HG02798 (cell line): ENCODE data around the gene PTGDR2.

Source experiments
- ATAC-seq: cut with Tn5 transposase; IDR thresholded peaks from one replicate; pipeline ENCODE4 v1.9.1; 2021; ENCODE audit warnings: mild to moderate bottlenecking; ENCODE audit not compliant: unreplicated experiment, poor library complexity

Gene PTGDR2

DNA sequence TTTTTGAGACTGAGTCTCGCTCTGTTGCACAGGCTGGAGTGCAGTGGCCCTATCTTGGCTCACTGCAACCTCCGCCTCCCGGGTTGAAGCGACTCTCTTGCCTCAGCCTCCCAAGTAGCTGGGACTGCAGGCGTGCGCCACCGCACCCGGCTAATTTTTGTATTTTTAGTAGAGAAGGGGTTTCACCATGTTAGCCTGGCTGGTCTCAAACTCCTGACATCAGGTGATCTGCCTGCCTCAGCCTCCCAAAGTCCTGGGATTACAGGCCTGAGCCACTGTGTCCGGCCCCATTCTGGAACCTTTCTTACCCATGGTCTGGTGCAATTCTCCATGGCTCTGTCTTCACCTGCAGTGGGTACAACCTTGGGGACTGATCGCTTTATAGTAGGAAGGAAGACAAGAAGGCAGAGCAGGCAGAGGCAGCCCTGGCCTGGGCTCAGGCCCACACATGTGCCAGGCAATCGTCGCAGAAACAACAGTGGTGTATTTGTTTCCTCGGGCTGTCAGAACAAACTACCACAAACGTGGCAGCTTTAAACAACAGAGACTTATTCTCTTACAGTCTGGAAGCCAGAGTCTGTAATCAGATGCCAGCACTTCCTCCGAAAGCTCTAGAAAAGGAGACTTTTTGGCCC, 4.0 kb upstream of the PTGDR2 start:
- no peak for ATAC-seq

- ATAC-seq = no peak
These were observed 3.1 kb upstream of the PTGDR2 start for GRCh38 chr11:60858731-60859464.

GRCh38 chr11:60858236-60858635, 2.5 kb upstream of the PTGDR2 start:
- ATAC-seq = no peak

GRCh38 chr11:60857378-60858232, 1.9 kb upstream of the PTGDR2 start:
- ATAC-seq = no peak

GRCh38 chr11:60854847-60855725, 664 bp downstream of the PTGDR2 start:
- no peak for ATAC-seq

DNA sequence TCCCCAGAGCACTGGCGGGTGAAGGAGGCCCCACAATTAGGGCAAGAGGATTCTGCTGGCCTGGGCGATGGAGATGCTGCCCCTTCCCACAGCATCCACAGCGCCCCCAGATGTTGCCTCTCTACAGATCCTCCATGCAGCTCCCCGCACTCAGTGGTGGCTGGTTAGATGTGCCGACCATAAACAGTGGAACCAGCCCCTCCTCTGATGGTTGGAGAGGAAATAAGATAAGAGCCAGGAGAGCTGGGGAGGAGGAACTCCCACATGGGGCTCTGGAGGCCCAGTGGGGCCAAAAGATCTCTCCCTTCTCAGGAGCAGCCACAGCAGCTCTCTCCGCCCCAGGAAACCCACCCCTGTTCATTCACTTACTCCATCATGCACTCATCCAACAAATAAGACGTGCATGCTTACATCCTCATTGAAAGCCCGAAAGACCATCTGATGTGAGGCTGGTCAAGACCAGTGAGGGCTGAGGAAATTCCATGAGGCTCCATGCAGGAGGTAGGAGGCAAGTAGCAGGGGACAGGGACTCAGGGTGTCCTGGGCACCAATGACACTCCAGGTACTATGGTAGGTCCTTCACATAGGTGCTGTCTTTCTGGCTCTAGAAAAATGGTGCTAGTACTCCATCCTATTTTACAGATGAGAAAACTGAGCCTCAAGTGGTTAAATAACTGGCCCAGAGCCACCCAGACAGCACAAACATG, 1.5 kb downstream of the PTGDR2 start:
- no peak for ATAC-seq

GRCh38 chr11:60852982-60853950, 2.5 kb downstream of the PTGDR2 start:
- no peak for ATAC-seq

GRCh38 chr11:60852117-60852981, 3.4 kb downstream of the PTGDR2 start:
- ATAC-seq = no peak

DNA sequence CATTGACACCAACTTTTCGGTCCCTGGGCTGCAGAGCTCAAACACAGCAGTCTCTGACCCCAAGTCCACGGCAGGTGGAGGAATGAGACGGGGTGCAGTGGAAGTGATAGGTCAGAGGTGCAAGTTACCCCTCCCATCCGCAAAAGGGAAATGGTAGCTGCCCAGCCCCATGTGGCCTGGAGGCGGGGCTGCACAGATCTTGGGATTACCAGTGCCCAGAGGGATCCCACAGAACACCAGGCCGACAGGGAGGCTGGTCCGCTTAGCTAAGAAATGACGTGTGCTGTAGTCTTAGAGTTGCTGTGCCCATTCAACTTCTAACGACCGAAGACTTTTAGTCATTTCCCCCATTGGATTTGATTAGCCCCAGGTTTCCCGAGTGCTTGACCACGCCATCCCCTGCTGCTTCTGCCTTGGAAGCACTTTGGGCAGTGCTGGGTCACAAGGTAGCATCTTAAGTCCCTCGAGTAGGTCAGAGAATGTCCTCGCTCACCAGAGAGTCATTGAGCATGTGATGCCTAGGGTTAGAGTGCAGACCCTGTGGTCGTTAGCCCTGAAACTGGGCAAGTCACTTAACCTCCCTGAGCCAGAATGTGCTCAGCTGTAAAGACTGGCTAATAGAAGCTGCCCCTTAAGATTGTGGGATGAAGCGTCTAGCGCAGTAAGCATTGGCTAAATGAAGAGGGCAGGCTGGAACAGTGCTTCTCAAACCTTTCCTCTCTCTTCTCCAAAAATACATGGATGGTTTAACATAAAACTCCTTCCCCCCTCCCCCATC, 4.2 kb downstream of the PTGDR2 start:
- ATAC-seq = no peak

DNA sequence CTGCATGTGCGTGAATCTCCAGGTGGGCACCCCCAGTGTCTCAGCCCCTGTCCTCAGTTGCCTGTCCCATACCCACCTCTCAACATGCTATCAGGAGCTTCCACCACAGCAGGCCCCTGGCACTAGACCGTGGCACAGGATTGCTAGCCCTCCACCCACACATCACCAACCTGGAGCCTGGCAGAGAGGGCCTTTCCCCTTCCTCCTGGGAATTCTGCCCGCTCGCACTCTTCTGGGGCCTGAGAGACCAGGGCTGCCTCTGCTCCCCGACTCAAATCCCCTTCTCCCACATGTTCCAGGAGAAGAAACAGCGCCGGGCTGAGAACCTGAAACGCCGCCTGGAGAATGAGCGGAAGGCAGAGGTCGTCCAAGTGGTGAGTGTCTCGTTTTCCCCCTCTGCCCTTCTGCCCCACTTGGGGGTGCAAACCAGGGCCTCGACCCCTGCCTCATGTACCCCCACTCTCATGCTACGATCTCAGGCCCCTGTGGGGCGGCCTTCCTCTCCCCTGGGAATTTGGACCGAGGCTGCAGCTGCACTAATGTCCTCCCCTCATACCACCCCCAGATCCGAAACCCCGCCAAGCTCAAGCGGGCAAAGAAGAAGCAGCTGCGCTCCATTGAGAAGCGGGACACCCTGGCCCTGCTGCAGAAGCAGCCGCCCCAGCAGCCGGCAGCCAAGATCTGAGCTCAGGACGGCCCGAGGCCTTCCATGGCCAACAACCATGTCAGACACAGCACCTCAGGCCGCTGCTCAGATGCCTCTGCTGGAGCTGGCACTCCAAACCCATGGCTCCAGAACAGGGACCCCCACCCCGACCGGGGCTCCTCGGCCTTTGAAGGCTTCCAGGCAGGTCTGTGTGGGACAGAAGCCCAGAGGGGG, 5.9 kb downstream of the PTGDR2 start:
- ATAC-seq = no peak

DNA sequence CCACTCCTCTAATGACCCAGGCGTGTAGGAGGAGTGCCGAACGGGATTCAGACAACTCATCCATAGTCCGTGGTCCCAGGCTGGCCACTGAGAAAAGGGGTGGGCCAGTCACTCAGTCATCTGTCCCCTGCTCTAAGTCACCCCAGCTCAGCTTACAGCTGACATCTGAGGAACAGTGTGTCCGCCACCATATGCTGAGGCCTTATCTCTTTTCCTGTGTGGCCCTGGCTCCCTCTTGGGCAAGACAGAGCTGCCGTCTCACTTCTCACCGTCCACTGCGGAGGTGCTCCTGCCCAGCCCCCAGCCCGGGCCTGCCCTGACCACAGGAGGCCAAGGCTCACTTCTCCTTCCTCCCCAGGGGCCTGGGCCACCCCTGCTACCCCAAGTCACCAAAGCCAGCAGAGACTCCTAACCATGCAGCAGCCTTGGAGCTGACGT, 7.0 kb downstream of the PTGDR2 start:
- no peak for ATAC-seq

DNA sequence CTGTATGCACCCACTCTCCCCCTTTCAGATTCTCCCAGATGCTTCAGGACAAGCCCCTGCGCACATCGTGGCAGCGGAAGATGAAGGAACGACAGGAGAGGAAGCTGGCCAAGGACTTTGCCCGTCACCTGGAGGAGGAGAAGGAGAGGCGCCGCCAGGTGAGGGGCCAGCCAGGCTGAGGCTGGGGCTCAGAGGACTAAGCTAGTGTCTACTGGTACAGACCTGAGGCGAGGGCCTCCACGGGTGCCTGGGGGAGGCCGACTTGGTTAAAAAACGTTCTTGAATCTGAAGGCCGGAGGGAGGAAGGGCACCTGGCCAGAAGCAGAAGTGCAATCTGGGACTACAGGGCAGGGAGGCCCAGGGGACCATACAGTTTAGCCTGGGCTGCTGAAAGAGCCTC, 7.9 kb downstream of the PTGDR2 start:
- no peak for ATAC-seq

GRCh38 chr11:60847281-60847680, 8.5 kb downstream of the PTGDR2 start:
- ATAC-seq = no peak

DNA sequence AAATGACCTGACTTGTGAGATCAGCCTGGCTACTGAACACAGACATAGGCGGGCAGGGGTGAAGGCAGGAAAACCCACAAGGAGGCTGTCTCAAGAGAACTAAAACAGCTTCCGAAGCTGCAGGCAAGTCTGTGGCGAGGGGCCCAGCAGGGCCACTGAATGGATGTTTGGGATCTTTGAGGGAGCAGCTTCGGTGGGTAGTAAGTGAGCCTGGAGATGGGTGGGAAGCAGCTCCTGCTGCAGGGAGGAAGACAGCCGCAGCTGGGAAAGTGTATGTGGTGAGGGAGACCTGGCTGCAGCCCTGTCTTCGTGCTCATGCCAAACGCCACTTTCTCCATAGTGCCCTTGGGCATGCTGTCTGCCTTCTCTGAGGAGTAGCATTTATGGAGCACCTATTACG, 10.4 kb downstream of the PTGDR2 start:
- no peak for ATAC-seq

- no peak for ATAC-seq
These were observed 10.9 kb downstream of the PTGDR2 start for GRCh38 chr11:60844870-60845221.
